SHP77 (cell line): Measurements from ENCODE around the gene SPATA3.

Experiments
- DNase-seq, 2 experiments: peaks; one replicate each; lab custom pipeline; 2025; lab: John Stamatoyannopoulos, UW

SPATA3 gene

DNA sequence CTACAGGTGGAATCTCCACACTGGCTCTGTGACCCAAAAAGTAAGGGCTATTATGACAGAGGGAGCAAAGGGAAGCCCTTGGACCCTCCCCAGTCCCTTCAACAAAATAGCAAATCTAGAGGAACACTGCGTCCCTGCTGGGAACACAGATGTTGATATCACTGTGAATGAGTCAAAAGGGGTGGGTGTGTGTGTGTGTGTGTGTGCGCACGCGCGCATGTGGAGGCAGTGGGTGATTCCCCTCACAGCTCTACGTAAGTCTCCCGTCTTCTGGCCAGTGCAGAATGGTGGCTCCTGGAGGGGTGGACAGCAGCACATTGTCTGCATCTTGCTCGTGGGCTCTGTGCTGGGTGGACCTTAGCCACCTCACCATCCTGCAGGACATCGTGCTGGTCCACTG, 33.6 kb downstream of the SPATA3 start:
- DNase-seq = no peak

DNA sequence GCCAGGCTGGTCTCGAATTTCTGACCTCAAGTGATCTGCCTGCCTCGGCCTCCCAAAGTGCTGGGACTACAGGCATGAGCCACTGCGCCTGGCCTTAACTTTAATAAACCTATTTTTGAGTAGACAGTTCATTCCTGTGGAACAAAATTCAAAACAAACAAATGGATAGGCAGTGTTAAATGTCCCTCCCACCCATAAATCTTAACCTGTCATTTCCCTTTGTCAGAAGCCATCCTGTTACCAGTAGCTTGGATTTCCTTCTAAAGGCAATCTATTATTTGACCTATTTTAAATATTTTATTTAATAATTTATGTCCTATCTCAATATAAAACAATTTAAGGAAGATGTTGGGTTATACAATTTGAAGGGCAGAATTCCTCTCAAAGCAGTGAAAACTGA, 34.8 kb downstream of the SPATA3 start:
- DNase-seq = no peak

DNA sequence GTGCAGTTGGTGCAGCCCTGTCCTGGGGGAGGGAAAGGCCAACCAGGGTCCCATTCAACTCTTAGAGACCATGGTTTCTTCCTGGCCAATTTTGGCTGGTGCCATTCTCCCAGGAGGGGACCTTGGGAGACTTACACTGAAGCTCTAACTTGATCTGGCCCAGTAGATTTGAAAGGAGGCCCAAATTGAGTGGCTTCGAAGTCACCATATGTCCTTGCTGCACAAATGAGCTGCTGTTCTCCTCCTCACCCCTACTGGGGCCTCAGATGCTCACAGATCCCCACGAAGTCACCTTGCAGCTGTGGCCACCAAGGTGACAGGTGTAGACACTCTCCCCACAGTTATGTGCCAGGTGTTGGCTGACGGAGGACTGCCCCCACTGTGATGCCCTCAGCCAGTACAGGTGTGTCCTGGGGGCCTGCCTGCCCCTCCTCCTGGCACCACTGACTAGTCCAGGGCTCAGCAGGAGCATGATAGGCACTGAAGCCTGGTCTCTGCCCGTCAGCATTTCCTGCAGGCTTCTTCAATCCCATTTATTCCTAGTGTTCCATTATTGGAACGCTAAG, 36.7 kb downstream of the SPATA3 start:
- no peak for DNase-seq

DNA sequence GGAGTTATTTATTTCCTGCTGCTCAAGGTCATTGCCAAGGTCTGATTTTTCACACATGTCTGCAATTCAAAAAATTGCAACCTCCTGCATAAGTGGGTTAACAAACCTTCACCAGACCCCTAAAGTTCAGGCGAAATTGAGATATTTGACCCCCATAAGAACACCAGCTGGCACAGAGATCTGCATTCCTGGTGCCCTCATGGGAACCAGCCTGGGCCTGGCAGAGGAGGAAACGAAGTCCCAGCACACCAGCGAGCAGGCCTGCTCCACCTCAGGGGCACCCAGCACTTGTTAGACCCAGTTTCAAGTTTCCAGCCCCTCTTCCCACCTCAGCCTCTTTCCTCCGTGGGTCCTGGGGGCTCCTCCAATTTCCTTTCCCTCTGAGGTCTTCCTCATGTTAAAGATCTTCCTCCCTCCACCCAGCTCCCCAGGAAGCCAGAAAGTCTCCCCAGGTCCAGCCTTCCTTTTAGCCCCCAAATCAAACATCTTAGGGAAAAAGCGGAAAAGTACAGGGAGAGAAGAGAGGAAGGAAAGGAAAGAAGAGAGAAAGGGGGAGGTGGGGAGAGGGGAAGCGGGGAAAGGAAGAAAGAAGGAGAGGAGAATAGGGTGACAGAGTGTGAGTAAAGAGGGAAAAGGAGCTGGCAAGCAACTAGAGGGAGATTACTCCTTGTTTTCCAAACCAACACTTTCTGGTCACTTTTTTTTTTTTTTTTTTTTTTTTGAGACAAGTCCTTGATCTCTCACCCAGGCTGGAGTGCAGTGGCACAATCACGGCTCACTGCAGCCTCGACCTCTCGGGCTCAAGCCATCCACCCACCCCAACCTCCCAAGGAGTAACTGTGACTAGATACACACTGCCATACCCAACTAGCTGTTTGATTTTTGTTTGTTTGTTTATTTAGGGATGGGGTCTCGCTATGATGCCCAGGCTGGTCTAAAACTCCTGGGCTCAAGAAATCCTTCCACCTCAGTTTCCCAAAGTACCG, 37.5 kb downstream of the SPATA3 start:
- no peak for DNase-seq

DNA sequence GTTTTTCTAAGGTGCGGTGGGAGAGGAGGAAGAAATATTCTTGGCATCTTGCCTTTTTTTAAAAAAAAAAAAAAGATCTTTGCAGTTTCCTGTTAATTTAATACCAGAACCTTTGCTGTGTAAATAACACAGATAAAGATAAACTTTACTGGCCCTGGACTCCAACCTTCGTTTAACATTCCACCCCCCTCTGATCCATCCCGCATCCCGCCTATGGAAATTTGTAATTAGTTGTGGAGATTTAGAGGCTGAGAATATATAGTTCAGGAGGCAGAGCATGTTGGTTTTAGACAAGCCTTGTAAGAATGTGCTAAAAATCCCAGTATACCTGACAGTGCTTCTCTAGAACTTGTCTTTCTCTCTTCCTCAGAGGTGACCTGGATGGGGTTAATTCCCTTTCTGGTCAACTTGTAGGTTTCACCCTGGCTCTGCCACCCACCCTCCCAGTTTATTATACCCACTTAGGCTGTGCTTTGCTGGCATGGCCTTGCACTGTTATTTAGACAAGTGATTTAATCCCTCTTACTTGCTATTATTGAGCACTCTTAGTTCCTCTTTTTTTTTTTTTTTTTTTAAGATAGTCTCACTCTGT, 38.5 kb downstream of the SPATA3 start:
- DNase-seq = no peak

DNA sequence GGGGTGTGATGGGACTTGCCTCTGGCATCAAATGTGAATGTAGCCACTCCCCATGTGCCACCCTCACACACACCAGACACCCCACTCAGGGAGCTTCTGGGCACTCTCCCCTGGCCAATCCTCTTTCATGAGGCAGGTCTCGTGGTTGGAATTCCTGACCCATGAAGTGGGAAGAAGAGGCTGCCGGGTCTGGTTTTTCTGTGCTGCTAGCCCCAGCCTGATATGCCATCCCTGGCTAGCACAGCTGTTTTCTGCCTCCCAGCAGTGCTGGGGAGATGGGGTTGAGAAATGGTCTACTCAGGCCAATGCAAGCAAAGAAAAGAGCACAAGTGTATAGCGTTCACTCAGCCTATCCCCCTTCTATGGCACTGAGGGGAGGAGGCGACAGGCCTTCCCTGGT, 40.2 kb downstream of the SPATA3 start:
- no peak for DNase-seq

DNA sequence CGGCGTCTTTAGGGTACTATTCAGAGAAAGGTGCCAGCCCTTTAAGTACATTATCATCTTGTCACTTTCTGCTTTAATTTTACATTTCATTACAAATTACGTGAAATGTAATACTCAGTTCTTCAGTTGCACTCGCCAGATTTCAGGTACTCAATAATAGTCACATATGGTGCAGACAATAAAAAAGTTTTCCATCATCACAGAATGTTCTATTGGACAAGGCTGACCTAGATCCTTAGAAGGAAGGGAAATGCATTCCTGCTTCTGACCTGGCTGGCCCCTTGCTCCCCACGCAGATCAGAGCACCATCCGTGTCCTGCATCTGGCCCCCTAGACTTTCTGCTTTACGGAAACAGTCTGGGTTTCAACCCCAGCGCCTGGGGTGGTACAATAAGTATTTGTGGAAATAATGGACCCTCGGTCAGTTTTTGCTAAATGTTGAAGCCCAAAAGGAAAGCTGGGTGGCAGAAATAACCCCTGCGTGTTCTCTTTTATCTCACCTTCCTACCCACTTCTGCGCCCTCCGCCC, 40.7 kb downstream of the SPATA3 start:
- no peak for DNase-seq

DNA sequence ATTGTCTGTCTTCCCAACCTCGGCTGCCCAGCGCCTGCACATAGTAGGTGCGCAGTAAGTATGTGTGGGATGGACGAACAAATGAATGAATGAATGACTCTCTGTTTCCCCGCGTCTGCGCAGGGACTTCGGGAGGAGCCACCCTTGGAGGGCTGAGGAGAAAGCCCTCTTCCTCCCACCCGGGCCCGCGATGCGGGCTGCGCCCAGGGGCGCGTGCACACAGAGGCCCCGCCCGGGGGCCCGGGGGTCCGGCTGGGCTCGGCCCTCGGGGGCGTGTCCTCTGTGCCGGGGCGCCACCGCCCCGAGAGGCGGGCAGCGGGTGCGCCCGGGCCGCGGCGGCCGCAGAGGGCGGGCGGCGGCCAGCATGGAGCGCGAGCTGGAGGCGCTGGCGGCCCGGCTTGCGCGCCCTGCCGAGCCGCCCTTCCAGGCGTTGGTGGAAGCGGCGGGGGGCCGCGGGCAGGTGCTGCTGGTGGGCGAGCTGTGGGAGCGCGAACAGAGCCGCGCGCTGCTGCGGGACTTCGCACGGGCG, 41.3 kb downstream of the SPATA3 start, which contains the start of gene C2orf72:
Gene C2orf72 (plus strand): TSS at position 322 of the 529 bp plus-strand sequence. CDS start 43 bp downstream, at position 365.
- no peak for DNase-seq

DNA sequence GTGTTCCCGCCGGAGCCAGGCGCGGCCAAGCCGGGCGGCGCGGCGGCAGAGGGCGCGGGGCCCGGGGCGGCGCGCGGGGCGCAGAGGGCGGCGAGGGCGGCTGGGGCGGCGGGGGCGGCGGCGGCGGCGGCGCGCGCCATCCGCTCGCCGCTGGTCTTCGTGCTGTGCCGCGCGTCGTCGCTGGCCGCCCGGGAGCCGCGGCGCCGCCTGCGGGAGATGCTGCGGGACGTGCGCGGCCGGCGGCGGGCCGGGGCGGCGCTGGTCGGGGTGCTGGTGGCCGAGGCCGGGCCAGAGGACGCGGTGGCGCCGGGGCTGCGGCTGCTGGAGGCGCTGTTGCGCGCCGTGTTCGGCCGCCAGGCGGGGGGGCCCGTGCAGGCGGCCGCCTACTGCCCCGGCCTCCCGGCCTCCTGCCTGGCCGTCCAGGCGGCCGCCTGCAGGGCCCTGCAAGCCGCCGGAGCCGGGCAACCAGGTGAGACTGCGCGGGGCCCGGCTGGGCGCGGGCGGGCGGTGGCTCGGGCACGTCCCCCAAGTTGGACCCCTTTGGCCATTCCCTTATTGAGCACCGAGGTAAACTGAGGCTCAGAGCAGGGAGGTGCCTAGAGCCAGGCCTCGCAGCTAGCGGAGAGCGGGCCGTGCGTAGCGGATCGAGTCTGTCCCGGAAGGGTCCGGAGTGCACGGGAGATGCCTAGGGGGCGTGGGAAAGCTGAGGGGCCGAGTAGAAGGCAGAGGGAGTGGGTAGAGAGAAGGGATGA, 42.0 kb downstream of the SPATA3 start:
- no peak for DNase-seq

DNA sequence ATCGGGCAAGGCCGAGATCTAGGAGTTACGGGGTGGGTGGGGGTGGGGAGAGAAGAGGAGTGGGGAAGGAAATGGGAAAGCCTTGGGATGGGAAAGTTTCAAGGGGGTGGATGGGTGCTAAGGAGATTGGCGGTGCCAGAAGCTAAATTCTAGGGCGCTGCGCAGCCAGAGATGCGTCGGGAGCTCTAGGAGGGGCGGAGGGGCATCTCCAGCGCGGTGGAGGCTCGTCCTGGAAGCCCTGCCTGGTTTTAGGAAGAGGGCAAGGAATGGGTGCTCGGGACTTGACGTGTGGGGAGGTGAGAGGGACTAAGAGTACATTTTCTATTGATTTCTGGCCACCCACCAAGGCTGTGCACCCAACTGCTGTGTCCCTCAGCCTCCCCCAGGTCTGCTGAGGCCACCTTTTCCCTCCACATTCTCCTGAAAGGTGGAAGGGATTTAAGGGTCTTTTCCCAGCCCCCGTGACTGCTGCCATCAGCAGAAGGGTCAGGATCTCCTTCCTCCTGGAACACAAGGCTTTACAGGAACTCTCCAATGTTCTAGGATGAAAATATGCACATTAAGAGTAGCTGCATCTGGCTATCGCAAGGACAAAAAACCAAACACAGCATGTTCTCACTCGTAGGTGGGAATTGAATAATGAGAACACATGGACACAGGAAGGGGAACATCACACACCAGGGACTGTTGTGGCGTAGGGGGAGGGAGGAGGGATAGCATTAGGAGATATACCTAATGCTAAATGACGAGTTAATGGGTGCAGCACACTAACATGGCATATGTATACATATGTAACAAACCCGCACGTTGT, 42.8 kb downstream of the SPATA3 start:
- DNase-seq = no peak

DNA sequence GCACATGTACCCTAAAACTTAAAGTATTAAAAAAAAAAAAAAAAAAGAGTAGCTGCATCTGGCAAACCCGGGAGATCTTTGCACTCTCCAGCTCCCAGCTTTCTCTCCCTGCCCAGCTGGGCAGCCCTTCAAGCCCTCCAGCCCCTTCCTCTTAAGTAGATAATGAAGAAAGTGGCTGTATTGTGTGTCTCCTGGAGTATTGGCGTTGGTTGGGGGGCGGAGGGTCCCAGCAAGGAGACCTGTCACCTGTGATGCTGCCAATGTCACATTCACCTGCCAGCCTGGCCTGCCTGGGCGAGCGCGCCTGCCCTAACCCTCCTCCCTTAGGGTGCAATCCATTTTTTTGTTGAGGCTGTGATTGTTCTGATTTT, 43.4 kb downstream of the SPATA3 start:
- DNase-seq = no peak

DNA sequence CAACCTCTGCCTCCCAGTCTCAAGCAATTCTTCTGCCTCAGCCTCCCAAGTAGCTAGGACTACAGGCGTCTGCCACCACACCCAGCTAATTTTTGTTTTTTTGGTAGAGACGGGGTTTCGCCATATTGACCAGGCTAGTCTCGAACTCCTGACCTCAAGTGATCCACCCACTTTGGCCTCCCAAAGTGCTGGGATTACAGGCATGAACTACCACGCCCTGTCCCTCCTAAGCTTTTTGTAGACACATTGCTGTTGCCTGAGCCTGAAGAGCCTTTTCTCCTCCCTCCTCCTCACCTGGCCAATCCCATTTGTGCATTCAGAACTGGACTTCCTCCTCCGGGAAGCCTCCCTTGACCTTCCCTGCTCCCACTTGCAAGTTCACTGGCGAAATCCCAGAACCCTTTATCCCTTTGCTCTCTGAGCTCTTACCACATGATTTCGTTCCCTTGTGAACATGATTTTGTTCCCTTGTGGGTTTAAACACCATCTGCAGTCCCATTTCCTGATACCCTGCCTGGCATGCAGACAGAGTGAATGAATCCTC, 44.0 kb downstream of the SPATA3 start:
- no peak for DNase-seq

DNA sequence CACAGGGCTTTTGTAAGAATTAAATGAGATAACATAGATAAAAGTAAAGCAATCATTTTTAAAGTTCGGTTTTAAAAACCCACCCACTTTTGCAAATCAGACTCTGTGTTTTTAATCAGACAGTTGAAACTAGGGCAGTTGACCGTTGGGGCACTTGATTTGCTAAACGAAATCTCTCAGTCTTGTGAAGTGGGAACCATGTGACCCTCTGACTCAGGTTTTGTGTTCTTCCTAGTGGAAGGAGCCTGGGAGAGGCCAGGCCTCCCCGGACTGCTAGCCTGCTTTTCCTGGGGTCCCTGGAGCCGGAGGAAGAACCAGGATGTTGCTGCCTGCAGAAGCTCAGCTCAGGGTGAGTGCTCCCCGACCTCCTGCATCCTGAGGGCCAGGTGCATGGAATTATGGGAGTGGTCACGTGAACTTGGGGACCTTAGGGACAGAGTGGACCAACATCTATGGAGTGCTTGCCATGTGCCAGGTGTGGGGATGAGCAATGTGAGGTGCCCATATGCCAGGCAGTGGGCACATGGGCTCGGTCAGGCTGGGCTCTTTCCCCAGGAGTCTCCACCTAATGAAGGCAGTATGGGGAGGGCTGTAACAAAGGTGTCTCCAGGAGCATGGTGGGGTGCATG, 45.3 kb downstream of the SPATA3 start:
- no peak for DNase-seq

DNA sequence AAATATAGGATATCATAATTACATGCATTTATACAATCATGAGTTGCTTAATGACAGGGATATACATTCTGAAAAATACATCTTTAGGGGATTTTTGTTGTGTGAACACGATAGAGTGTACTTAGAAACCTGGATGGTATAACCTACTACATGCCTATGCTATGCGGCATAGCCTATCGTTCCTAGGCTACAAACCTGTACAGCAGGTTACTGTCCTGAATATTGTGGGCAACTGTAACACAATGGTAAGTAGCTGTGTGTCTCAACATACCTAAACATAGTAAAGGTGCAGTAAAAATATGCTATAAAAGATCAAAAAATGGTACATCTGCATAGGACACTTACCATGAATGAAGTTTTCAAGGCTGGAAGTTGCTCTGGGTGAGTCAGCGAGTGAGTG, 47.9 kb downstream of the SPATA3 start:
- DNase-seq = no peak

DNA sequence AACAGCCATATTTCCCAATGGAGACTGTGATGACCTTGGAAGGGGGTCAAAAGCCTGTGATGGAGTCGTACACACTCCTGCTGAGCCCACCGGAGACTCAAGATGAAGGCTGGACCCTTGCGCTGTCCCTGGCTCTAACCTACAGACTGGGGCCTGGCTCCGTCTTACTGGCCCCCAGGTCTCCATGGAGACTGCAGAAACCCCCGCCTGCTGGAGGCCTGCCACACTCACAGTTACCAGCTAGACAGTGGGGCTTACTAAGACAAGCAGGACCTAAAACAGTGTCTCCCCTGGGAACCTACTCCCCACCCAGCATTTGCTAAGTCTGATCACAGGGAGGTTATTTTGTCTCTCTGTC, 51.0 kb downstream of the SPATA3 start:
- DNase-seq = no peak

DNA sequence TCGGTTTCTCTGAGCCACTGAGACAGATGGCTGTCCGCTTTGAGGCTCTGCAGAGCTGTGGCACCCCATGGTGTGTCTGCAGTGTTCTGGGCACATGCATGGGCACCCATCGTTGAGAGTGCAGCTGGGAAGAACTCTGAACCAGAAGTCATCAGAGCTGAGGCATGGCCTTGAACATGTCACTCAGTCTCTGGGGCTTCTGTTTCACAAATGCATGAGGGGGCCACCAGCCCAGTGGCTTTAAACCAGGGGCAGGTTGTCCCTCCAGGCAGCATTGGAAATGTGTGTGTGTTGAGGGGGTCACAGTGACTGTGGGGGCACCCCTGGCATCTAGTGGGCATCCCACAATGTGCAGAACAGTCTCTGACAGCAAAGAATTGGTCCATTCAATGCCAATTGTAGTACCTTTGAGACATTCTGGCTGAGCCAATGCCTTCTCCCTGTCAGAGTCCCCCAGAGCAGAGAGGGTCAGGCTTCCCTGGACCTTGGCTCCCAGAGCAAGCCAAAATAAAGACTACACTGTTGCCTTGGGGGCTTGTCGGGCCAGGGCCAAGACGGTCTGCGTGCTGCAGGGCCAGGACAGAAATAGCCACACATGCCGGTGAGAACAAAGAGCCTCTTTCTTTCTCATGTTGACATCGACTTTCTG, 51.5 kb downstream of the SPATA3 start:
- DNase-seq = no peak

DNA sequence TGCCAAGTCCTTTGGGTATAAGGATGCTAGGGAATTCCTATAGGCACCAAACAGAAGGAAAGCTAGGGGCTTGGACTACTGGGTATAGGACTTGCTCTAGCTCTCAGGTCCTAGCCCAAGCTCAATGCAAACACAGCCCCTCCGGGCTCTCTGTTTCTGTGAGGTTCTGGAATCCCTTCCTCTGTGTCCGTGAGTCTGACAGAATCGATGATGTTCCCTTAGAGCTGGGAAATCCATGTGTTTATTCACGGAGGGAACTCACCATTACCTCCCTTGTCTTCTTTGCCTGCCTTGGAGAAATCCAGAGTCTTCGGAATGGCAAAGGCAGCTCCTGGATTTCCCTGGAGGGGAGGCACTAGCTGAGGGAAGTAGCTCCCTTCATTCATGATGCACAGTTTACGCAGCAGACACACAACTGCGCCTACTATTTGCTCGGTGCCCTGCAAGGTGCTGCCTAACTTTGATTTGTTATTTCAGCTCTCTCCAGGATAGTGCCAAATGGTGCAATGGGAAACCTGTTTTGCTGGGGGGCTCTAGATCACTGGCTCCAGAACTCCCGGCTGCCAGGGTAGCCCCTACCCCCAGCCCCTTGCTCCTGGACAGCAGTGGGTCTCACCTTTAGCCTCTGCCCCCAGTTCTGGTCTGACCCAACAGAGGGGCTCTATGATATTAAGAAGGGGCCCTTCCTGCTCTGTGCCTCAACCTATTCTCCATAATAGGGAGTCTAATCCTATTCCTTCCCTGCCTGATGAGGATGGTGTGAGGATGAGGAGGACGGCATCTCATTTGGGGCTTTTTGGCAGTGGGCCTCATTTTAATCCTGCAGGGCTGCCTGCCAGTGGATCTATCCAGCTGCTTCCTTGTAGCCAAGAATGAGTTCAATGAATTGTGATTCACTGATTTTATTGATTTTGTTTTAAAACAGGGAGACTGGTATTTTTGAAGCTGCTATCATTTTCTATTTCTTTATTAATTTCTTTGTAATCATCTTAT, 52.3 kb downstream of the SPATA3 start:
- no peak for DNase-seq

DNA sequence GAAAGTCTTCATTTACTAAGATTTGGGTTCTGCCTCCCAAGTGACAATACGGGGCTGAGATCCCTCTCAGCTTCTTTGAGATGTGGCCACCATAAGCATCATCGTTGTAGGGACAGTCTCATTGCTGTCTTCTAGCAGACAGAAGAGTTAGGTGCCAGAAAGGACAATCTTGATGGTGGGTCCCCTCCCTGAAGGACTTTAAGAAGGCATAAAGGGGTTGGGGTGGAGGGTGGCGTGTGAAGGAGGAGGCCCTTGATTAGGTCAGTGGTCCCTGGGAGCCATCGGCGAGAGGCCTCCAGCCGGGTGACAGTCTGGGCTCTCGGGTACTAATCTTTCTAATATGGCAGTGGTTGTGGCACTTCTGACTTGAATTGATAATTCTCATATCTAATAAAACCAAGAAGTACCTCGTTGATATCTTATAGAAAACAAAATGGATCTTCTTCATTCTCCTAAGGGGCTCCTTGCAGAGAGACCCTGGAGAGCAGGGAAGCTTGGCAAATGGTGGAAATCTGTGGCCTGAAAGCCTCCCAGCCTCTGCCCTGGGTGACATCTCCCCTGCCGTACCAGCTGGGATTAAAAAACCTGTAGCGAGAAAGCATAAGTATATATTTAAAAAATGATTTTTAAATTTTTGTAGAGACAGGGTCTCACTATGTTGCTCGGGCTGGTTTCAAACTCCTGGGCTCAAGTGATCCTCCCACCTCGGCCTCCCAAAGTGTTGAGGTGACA, 53.5 kb downstream of the SPATA3 start:
- DNase-seq = no peak
